Left lung (tissue), 10 donors: Measurements from ENCODE around the gene APOA1. TPM values are rescaled to one million over a fixed set of nuclear protein-coding genes. Genes with fewer than 3 reads are reported as not detected.
A peak's percentile ranks its signal among the peaks of the same experiment; 100 is the strongest.

Experiments used
- ATAC-seq: fragments of 200-7000 bp; cut with Tn5 transposase; one replicate; pipeline ENCODE4 v1.9.1; 2020; ENCODE audit warnings: moderate library complexity
- DNase-seq, 4 donors: peaks; one replicate each; pipeline ENCODE4 v3.0.0-alpha.2; 2013 to 2020
- H3K27ac ChIP-seq, 2 donors: fragments of 200-600 bp; sonication (generic) in 1 of 2; one replicate each; pipeline versions ENCODE4 v1.5.0 to v1.8.0; 2020 to 2021
- H3K27me3 ChIP-seq, 2 donors: fragments of 200-600 bp; sonication (generic) in 1 of 2; one replicate each; pipeline versions ENCODE4 v1.5.0 to v1.8.0; 2020 to 2021
- H3K36me3 ChIP-seq, 2 donors: fragments of 200-600 bp; sonication (generic) in 1 of 2; one replicate each; pipeline versions ENCODE4 v1.5.0 to v1.8.0; 2020 to 2021
- H3K4me1 ChIP-seq, 2 donors: fragments of 200-600 bp; one replicate each; pipeline ENCODE4 v1.8.0; 2021
- H3K4me3 ChIP-seq, 2 donors: fragments of 200-600 bp; sonication (generic) in 1 of 2; one replicate each; pipeline versions ENCODE4 v1.5.0 to v1.8.0; 2020 to 2021; ENCODE audit warnings: mild to moderate bottlenecking in 1 of 2
- H3K9me3 ChIP-seq, 2 donors: fragments of 200-600 bp; sonication (generic) in 1 of 2; one replicate each; pipeline versions ENCODE4 v1.5.0 to v1.8.0; 2020 to 2021
- intact Hi-C, 2 donors: fragments of 100-400 bp; cut with DNase I; formaldehyde crosslinking; loops; one replicate each; pipeline versions ENCODE4 v1.11.2 to v1.14.2; 2022
- polyA plus RNA-seq, 6 donors: library from polyadenylated mRNA; unstranded; fragments of 120-200 nt; gene quantifications; one replicate each; pipeline ENCODE4 v1.2.1, GENCODE V29; 2013; ENCODE audit not compliant: insufficient read length in 6 of 6
- total RNA-seq, 2 donors: library from RNA; stranded (reverse); fragmentation: NEBNext Ultra II Directional; extraction: Animal tissue kit (Norgen Biotek cat#: 25700); gene quantifications; one replicate each; pipeline ENCODE4 v1.2.1, GENCODE V29; 2021
- TF ChIP-seq, protein P1 (sequence below), 2 donors: fragments of 200-600 bp; sonication (generic) in 1 of 2; IDR thresholded peaks; one replicate each; pipeline versions ENCODE4 v1.5.0 to v1.8.0; 2021; ENCODE audit warnings: antibody characterized with exemption in 2 of 2
- donor health status: DM: no; HTN: yes; CAD: no.
- donor health status: DM: no; HTN: no; CAD: no.

The APOA1 gene
- total and polyA plus RNA-seq, 8 donors, result 0.50 to 13.4 (median 4.7) TPM

DNA sequence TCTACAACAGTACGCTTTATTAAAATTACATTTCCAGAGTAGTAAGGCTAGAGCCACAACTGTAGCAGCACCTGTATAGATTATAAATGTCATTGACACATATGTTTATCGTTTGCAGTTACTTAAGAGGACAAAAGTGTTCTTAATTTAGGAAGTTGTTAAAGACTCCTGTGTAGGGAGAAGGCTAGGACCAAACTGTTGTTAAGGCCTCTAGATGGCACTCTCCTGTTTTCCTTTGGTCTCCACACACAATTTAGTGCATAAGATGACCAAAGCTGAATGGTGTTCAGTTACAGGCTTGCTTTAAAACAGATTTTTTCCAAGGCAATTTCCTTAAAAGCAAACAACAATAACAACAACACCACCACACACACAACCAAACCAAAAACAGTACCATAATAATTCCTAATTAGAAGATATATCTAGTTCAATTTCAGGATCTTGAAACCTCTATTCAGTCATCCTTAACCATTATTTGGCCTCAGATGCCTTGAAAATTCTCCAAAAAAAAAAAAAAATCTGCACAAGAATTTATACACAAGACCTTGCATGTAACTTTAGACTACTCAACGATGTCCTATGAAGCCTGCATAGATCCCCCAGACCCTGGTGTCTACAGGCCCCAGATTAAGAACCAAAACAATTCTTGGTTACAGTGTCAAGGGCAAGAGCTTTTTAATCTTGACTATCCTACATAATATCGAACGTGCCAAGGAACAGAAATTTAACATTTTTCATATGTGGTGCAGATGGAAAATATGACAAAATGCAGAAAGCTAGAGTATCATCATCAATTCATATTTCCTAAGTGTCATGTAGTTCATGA, 42.6 kb upstream of the APOA1 start:
- TF ChIP-seq, protein P1, sequence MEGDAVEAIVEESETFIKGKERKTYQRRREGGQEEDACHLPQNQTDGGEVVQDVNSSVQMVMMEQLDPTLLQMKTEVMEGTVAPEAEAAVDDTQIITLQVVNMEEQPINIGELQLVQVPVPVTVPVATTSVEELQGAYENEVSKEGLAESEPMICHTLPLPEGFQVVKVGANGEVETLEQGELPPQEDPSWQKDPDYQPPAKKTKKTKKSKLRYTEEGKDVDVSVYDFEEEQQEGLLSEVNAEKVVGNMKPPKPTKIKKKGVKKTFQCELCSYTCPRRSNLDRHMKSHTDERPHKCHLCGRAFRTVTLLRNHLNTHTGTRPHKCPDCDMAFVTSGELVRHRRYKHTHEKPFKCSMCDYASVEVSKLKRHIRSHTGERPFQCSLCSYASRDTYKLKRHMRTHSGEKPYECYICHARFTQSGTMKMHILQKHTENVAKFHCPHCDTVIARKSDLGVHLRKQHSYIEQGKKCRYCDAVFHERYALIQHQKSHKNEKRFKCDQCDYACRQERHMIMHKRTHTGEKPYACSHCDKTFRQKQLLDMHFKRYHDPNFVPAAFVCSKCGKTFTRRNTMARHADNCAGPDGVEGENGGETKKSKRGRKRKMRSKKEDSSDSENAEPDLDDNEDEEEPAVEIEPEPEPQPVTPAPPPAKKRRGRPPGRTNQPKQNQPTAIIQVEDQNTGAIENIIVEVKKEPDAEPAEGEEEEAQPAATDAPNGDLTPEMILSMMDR (IDR thresholded peaks at IDR 0.05), result peak; percentile 57 to 69
- H3K27me3 ChIP-seq, result no peaks in the 10 kb centered on the region
- peak; percentile 97 for ATAC-seq
- H3K4me1 ChIP-seq, result peaks cover 4 to 7% of the 10 kb centered on the region in 2 donors
- H3K27ac ChIP-seq, result no peak overlapping the region
- intact Hi-C loops, result loop anchor here in 1 of 2 donors (5.0 kb wide), 1 partner anchor 222 kb away; no protein-coding TSS in a partner anchor
- DNase-seq, result peak in 2 of 4 donors; percentile 57 to 74
- H3K9me3 ChIP-seq, result no peaks in the 10 kb centered on the region
- peaks cover 0 to 20% of the 10 kb centered on the region in 2 donors for H3K36me3 ChIP-seq
- H3K4me3 ChIP-seq, result no peak overlapping the region

DNA sequence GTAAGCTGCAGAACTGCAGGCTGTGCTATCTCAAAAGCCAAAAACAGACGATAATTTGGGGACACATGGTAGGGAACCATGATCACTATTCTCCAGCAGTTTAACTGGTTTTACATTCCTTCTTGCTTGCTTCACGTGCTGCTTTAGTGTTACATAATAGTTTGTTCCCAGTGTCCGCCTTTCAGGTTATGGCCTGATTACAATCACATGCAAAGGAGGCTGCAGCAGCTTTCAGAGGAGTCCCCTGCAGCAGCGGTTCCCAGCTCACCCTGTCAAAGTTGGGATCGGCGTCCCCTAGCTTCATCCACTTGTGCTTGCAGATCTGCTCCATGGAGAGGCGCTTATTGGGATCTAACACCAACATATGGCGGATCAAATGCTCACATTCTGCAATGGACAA, 39.2 kb upstream of the APOA1 start:
- H3K27ac ChIP-seq, result no peak overlapping the region
- no peaks in the 10 kb centered on the region for H3K9me3 ChIP-seq
- ATAC-seq (no peak), DNase-seq (no peak)
- H3K27me3 ChIP-seq, result no peaks in the 10 kb centered on the region
- intact Hi-C loops, result no loop called here
- peaks cover 4 to 7% of the 10 kb centered on the region in 2 donors for H3K4me1 ChIP-seq
- TF ChIP-seq, protein P1 (IDR thresholded peaks at IDR 0.05), result no peak
- peaks cover 0 to 54% of the 10 kb centered on the region in 2 donors for H3K36me3 ChIP-seq
- H3K4me3 ChIP-seq, result no peak overlapping the region

DNA sequence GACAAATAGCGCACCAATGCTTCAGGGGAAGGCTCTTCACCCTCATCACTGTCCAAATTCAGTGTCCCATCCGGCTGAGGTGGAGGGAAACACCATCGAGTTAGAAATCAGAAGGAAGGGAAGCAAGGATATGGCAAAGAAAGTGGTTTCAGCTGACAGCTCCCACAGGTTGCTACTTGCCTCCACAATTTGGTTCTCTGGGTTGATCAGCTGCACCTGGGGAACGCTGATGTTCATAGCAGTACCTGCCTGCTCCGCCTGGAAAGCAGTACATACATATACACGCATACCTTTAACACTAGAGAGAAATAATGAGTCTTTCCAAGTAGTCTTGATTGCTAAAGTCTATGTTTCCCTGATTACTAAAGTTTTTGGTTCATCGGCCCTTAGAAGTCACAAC, 37.8 kb upstream of the APOA1 start:
- Histone ChIP-seq H3K4me1 (peaks cover 3 to 18% of the 10 kb centered on the region in 2 donors), H3K27ac (no peak overlapping the region), H3K27me3 (no peaks in the 10 kb centered on the region), H3K9me3 (no peaks in the 10 kb centered on the region), H3K4me3 (no peak overlapping the region), H3K36me3 (peaks cover 0 to 69% of the 10 kb centered on the region in 2 donors)
- intact Hi-C loops, result no loop called here
- TF ChIP-seq, protein P1 (IDR thresholded peaks at IDR 0.05), result no peak
- DNase-seq (no peak), ATAC-seq (no peak)

DNA sequence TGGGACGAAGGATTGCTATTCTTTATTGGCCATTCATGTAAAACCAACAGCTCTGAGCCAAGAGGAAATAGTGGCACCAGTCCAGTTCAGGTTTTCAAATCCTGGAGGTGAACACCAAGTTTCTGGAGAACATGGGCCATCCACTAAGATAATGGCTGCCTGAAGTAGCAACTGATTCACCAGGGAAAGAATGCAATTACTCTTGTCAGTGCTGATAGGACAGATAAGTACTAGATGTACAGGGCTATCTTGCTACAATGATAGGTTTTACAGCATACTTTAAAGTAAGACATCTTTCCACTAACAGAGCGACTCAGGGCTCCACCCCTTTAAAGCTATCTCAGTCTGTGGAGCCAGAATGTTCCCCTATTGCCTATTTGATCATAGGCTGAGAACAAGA, 36.8 kb upstream of the APOA1 start:
- Histone ChIP-seq H3K4me1 (peaks cover 0 to 11% of the 10 kb centered on the region in 2 donors), H3K9me3 (no peaks in the 10 kb centered on the region), H3K27me3 (no peaks in the 10 kb centered on the region), H3K4me3 (no peak overlapping the region), H3K27ac (no peak overlapping the region), H3K36me3 (peaks cover 0 to 78% of the 10 kb centered on the region in 2 donors)
- TF ChIP-seq, protein P1 (IDR thresholded peaks at IDR 0.05), result no peak
- intact Hi-C loops, result no loop called here
- ATAC-seq (no peak), DNase-seq (no peak)

DNA sequence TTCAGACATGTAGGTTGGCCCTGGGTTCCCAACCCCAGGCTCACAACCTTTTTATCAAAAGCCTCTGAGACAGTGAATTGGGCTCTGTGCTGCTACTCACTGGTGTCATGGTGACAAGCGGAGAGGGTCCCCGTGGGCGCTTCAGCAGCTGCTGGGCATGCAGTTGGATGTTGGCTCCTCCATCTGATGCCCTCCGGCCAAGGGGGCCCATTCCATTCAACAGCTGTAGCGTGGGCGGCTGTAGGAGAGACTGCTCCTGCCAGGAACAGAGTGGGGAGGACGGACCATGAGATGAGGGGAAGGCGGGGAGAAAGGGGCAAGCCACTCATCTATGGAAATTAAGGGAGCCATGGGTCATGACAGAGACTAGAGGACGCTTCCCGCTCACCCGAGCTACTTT, 36.0 kb upstream of the APOA1 start:
- DNase-seq (no peak), ATAC-seq (no peak)
- H3K36me3 ChIP-seq, result peaks cover 0 to 85% of the 10 kb centered on the region in 2 donors
- H3K27me3 ChIP-seq, result no peaks in the 10 kb centered on the region
- H3K4me3 ChIP-seq, result no peak overlapping the region
- H3K4me1 ChIP-seq, result peaks cover 0 to 11% of the 10 kb centered on the region in 2 donors
- no peak overlapping the region for H3K27ac ChIP-seq
- TF ChIP-seq, protein P1 (IDR thresholded peaks at IDR 0.05), result no peak
- no peaks in the 10 kb centered on the region for H3K9me3 ChIP-seq
- intact Hi-C loops, result no loop called here
